ENCODE data around the gene ZNF423.
A peak's percentile ranks its signal among the peaks of the same experiment; 100 is the strongest.

The ZNF423 gene

DNA sequence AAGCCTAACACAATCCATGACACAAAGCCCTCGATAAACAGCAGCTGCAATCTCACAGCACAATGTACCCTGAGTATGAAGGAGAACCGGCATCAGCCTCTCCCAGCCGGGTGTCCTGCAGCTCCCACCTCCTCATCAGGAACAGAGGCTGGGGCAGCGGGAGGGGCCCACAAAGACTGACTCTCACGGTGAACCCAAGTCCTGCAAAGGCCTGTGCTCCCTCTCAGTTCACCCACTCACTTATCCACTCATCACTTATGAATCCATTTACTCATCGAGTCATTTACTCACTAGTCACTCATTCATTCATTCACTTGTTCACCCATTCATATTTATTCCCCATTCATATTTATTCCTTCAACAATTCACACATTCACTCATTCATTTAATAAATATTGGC lies 11.6 kb downstream of the ZNF423 start:
- no peak for DNase-seq

DNA sequence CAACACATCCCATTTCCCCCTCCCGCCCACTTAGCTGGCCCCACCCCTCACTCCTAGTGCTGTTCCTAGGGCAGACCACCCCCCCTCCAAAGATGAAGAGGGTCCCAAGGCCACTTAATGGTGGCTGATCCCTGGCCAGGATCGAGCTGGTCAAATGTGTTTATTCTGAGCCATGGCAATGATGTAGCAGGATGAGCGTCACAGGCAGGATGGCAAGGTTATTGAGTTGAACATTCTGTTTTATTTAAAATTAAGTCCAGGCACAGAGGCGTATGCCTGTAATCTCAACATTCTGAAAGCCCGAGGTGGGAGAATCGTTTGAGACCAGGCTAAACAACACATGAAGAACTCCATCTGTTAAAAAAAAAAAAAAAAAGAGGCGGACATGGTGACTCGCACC lies 12.2 kb downstream of the ZNF423 start:
- DNase-seq, result no peak

DNA sequence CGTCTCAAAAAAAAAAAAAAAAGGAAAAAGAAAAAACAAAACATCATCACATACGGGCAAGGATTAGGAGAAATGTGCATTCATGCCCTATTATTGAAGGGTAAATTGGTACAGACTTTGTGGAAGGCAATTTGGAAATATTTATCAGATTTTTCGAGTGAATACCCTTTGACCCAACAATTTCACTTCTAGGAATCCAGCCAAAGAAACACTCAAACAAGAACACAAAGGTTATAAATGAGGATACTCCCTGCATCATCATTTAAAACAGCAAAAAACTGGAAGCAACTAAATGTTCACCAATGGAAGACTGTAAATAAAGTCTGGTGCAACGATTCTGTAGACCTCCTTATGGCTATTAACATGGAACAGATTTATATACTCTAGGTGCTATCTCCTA lies 12.9 kb downstream of the ZNF423 start:
- no peak for DNase-seq

DNA sequence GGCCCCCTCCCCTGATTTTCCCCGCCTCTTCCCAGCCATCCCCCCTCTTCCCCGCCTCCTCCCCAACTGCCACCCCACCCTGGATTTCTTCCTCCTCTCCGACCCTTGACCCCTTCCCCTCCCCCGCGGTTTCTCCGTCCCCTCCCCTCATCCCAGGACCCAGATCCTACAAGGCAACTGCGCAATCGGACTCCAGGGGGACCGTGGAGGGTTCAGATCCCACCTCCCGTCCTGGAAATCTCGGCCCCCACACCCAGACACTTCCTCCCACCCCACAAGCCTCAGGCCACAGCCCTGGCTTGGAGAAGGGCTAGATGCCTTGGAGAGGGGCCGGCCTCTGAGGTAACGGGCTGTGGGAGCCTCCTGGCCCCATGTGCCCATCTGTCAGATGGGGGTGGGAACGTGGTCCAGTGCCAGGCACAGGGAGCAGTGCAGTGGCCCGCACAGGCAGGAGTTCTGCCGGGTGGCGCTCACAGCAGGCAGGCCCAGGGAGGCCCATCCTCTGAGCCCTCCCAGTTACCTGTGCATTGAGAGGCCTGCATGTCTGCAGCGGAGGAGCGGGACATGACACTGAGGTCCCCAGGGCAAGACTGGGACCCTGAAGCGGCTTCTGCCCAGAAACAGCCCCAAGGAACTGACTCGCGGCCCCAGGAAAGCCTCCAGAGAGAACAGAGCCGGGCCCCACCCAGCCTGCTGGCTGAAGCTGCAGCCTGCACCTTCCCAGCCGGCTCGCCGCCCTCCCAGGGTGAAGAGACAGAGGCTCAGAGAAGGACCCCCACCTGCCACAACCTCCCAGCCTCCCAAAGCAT lies 16.7 kb downstream of the ZNF423 start:
- no peak for DNase-seq

DNA sequence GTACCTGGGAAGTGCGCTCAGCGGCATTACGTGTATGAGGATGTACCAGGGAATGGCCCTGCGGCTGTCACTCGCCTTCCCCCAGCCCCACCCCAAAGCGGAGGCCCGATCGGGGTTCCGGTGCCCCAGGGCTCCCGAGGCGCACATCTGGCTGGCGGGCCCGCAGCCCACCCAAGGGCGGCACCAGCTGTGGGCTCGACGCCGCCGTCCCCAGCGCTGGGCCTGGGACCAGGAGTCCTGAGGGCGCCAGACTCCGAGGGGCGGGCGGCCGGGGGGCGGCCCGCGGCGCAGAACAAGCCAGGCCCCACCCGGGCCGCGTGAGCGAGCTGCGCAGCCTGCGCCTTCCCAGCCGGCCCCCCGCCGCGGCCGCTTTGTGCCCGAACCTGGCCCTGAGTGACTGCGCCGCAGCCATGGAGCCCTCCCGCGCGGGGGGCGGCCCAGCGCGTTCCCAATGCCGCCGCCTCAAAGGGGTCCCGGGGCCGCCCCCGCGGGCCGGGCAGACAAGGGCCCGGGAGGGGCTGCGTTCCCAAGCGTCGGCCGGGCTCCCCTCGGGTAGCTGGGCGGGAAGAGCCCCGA lies 17.4 kb downstream of the ZNF423 start:
- DNase-seq, result no peak

DNA sequence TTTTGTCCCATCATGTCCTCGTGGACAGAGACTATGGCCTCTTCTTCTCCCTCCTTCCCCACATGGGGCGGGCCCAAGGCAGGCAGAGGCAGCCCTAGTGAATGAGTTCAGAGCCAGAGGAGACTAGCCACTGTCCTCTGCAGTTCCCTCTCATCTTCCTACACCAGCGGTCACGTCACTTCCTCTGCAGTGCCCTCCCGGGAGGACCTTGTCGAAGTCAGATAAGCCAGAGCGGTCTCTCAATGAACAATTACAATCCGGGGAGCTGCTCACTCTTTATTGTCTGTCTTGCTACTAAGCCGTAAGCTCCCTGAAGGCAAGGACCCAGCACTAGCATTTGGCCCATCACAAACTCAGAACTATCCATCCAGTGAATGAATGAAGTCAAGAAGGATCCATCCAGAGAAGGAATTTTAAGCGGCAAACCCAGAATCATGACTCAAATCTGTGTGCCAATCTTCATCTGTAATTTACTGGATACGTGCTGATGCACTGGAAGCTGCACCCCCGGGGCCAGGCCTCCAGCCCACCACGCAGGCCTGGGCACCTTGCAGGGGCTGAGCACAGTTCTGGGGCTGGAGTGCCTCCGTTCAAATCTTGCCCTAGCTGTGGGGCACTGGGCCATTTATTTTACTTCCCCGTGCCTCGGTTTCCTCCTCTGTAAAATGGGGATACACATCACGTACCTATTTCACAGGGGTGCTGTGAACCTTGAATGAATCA lies 18.1 kb downstream of the ZNF423 start:
- DNase-seq, result no peak

DNA sequence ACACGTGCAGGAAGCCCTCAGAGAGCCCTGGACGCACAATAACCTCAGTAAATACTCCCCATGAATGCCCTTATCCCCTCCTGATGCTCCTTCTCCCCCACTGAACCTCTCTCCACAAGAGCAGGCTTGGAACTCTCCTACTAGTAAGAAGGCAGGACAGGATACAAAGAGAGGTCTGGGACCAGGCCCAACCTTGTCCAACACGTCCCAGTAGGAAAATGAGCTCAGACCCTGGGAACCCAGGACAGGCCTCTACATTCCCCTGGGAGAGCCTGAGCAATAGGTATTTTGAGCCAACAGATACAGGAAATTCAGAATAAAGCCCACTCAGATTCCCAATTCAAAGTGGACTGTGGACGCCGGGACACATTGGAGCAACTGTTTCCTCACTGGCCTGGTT lies 19.2 kb downstream of the ZNF423 start:
- DNase-seq, result no peak

DNA sequence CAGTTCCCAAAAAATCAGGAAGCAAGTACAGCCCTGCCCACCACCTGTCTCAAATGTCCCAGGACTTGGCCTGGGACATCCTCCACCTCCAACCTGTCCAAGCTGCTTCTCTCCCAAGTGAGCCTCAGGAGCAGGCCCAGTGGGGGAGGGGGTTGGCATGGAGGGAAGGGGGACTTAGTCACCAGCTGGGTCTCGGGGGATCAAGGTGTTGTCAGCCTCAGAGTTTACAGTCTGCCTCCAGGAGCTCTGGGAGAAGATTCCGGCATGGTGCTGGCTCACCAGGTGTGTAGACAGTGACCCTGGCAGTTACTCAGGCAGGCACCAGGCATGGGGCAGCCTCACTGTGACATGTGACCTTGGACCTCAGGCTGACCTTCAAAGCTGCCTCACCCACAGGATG lies 19.7 kb downstream of the ZNF423 start:
- no peak for DNase-seq

DNA sequence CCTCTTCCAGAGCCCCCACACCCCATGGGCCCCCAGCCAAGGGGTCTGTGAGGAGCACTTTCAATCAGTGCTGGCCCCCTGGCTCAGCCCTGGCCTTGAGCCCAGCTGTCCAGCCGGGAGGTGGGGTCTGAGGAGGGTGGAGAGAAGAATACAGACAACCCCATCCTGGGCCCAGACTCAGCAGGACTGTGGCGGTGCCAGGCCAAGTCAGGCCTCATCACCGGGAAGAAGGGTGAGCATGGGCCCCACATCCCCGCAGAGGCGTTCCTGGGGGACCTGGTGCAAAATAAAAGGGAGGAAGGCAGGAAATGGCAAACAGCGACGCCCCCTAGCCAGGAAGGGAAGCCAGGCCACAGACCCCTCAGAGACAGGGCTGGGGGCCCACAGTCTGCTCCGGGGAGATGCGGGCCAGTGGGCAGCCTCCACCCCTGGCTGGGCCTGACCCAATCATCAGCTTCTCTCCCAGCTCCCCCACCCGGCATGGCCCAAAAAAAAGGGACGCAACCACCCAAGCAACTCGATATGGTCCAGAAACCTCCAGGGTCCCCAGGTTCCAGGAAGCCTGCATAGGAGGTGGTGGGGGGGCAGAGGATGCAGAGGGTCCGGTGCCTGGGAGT lies 20.6 kb downstream of the ZNF423 start:
- no peak for DNase-seq

DNA sequence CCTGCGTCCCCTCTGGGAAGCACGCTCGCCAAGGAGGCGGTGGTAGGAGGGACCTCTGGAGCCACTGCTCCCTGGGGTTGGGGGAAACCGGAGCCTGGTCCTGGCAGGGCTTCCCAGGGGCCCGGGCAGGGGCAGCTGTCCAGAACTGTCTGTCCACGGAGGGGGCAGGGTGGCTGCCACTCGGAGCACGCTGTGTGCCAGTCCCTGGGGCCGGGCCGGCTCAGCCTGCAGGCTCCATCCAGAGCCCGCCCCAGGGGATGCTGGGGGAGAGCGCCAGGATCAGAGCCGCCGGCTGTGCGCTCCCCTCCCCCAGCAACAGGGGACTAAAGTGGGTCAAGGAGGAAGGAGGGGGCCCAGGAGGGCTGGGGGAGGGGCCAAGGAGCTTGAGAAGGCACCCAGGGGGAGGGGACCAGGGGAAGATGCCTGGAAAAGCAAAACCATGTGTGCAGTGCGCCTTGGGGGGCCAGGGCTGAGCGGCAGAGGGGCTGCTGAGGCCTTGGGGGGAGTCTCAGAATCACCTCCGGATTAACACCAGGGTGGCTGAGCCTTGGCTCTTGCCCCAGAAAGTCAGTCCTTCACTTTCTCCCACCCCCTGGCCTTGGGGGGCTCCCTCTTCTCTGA lies 21.3 kb downstream of the ZNF423 start:
- peak; percentile 47 for DNase-seq

DNA sequence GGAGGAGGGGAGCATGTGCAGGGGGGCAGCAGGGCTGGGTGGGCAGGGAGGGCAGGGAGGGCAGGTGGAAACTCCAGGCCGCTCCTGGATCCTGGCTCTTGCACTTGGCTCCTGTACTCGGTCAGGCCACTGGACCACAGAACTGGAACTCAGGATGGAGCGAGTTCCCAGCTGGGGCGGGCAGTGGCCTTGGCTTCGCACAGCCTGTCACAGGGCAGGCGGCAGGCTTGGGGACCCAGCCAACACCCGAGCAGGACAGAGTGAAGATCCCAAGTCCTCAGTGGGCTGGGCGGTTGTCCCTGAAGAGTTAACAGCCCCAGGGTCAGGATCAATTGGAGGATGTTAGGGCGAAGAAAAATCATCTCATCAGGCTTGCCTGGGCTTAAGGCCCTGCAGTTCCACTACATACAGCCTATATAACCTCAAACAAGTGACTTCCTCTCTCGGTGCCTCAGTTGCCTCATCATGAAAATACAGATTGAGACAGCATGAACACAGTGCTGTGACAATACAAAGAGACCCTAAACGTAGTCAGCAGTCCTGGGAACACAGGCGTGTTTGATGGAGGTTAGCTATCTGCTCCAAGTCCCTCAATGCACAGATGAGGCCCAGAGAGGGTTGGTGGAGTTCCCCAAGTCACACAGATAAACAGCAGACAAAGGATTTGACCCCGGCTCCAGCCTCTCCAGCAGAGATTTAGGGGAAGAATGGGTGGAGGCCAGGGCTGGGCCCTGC lies 21.9 kb downstream of the ZNF423 start:
- no peak for DNase-seq

DNA sequence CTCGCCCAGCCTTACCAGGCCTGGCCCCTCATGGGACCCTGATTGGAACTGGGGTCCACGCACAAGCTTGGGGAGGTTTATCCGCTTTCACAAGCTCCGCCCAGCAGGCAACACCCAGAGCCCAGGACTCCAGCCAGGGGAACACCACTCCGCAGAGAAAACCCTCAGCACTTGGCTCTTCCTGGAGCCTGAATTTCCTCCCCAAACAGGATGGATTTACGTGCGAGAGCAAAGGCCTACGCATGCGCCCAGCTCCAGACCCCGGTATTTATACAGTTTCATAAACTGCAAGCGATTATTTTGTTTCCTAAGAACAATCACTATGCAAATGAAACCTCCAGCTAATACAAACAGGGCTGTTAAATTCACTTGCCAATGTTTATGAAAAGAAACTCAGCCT lies 22.8 kb downstream of the ZNF423 start:
- no peak for DNase-seq

DNA sequence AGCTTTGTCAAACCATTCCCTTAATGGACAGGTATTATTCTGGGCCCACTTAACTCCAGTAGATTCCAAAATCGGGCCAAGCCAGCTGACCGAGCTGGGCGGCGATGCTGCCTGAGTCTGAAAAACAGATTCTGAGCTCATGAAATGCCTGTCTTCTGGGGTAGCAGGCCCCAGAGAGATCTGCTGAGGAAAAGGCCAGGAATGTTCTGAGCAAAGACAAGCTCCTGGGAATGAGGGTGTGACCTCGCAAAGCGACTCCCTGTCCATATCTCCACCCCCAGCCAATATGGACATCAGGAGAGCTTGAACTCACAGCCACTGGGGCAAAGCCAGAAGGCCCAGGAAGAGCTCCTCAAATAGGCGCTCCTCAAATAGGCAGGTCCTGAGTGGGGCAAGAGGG lies 23.7 kb downstream of the ZNF423 start:
- no peak for DNase-seq

DNA sequence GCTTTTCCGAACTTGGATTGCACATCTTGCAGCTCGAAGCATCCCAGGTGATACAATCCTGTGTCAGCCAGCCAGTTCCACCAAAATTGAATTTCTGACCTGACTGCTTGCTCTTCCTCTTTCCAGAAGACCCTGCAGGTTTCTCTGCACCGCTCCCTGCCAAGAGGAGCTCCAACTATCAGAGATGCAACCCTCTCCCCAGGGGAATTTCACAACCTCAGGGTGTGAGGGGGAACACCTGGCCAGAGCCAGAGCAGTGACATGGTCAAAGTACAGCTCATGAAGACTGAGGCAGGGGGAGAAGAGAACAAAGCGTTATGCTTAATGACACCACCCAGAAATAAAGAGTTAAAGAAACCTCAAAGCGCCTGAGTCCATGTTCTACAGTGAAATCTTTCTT lies 25.0 kb downstream of the ZNF423 start:
- DNase-seq, result no peak

DNA sequence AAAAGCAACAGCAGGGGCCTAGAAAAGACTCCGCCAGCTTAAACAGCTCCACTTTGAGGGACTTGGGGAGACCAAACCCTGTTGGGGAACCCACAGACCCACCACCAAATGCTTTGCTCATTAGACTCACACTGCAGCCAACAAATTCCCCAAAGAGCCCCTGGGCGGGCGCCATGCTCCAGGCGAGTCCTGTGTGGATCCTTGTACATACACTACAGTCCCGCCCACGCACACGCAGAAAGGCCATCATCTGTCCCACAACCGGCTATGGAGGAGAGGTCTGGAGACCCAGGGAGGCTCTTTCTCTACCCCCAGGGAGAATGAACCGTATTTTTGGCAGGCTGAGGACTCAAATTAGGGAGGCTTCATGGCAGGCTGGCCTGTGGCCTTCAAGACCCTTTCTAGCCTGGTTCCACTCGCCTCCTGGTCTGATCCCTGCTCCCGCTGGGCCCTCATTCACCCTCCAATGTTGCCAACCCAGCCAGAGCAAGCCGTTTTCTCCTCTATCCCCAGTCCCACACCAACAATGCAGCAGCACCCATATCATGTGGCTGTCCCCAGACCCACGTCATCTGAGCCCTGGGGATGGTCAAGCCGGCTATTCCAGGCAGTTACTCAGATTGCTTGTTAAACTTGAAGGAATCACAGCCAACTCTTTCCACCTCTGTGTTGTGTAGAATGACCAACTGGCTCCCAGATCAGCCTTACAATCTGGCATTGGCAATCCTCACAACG lies 27.2 kb downstream of the ZNF423 start:
- no peak for DNase-seq

DNA sequence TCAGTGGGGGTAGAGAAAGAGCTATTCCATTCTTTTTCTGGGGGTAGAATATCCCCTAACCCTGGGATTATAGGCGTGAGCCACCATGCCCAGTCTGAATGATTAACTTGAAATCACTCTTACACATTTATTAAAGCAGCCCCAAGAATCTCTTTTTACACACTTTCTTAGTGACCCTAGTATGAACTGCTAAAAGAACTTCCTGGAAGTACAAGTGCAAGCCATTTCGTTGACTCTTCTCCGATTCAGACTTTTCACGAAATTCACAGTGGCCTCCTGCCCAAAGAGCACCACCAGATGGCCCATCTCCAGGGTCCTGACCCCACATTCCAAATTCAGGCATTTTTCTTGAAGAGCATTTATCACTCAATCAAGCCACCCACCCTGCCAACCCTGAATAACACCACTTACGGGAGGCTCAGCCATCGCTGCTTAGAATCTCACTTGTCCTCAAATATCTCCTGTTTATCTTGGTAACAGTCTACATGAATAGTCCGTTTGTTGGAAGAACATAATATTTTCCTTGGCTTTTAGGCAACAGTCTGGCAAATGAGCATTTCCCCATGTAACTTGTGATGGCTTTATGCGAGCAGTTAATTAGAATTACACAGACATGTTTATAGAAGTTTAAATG lies 28.0 kb downstream of the ZNF423 start:
- DNase-seq, result no peak

DNA sequence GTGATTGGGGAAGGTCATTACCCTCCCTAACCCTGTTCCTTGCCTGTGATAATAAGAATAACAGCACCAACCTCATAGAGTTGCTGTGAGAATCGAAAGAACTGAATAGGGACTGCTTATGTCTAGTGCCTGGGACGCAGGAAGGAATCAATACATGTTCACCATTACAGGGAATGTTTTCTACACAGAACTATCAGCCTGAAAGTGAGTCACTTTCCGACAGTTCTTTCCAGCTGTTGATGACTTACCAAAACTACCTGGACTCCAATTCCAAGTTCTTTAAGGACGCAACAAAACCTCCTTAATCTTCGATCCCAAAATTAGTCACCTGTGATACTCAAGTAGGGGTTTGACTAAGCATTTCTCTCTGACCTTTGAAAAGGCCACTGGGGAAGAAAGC lies 29.4 kb downstream of the ZNF423 start:
- no peak for DNase-seq

DNA sequence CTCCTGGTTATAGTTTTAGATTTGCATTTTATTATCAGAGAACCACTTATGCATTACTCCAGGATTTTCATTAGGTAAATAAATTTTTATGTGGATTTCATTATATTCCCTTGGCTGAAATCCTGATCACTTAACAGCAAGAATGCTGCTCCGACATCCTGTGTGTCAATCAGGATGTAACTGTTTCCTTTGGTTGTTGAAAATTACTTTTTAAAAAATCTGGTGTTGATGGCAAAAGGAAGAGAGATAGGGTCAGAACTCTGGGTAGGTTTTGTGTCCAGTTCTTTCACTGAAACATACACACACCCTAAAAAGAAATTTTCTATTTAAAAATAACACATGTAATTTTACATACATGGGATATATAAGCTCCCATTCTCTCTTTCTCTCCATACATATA lies 30.9 kb downstream of the ZNF423 start:
- no peak for DNase-seq

DNA sequence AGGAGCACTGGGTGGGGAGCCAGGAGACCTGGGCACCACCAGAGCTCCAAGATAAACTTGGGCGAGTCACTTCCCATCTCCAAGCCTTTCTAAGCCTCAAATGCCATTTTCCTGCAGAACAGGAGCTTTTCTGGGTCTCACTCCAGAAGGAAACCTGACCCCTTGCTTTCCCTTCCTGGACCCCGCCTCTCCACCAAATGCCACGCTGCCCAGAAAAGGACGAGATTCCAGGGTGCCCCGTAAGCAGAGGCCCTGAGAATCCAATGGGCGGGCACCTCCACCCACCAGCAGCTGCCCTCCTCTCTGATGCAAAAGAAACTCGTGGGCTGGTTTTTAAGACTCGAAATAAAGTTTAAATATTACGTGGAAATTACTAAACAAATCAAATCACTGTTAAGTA lies 31.3 kb downstream of the ZNF423 start:
- DNase-seq, result no peak

DNA sequence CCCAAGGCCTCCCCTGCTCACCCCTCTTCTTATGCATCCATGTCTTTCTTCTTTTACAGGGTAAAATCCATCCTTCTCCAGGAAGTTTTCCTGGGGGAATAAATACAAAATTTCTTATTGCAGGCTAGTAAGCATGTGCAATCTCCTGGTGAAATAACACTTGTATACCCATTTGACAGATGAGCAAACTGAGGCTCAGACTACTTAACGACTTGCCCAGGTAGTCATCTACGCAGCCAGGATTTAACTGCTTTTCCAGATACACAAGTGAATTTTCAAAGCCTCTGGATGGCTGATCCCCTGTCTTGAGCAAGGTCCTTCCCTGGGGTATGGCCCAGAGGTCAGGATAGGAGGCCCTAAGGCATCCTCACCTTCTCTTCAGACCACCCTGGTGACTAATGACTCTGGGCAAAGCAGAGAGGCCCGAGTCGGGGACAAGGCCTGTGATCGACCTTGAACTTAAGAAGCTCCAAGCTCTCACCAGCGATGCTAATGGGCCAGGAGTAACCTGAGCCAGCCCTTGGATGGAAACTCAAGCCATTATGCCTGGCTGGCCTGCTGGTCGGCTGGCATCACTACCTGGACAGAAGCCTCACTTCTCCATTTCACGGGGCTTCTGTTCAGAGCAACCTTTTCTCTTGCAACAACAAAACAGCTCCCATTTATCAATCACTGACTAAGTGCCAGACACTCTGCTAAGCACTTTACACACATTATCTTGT lies 33.1 kb downstream of the ZNF423 start:
- DNase-seq, result no peak
